AG09319 (cell line): Measurements from ENCODE around the gene IL36RN.

ENCODE experiments used
- DNase-seq: peaks from one replicate; pipeline ENCODE4 v3.0.0-alpha.2; 2010; ENCODE audit warnings: low read depth; ENCODE audit errors: extremely low read depth
- TF ChIP-seq, protein P1 (sequence below): IDR thresholded peaks from 2 replicates; pipeline ENCODE4 v1.5.1; 2011; ENCODE audit warnings: low read depth, mild to moderate bottlenecking, inconsistent platforms, low read length, moderate library complexity

IL36RN gene

DNA sequence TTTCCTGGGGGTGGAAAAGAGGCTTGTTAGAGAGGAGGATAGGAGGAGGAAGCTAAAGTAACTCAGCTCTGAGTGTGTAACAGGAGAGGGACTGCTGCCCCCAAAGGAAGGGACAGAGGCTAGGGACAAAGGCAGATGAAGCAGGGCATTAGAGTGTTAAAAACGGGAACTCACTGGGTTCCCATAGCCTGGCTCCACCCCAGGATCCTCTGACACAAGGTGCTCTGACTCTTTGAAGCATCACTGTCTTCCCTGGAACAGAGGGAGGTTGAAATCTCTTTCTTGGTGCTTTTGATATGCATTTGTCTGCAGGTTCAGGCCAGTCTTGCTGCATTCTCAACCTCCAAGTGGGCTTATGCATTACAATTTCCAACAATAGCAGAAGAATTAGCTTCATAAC lies 30.9 kb upstream of the IL36RN start:
- DNase-seq, result no peak
- TF ChIP-seq, protein P1, sequence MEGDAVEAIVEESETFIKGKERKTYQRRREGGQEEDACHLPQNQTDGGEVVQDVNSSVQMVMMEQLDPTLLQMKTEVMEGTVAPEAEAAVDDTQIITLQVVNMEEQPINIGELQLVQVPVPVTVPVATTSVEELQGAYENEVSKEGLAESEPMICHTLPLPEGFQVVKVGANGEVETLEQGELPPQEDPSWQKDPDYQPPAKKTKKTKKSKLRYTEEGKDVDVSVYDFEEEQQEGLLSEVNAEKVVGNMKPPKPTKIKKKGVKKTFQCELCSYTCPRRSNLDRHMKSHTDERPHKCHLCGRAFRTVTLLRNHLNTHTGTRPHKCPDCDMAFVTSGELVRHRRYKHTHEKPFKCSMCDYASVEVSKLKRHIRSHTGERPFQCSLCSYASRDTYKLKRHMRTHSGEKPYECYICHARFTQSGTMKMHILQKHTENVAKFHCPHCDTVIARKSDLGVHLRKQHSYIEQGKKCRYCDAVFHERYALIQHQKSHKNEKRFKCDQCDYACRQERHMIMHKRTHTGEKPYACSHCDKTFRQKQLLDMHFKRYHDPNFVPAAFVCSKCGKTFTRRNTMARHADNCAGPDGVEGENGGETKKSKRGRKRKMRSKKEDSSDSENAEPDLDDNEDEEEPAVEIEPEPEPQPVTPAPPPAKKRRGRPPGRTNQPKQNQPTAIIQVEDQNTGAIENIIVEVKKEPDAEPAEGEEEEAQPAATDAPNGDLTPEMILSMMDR, result no peak

DNA sequence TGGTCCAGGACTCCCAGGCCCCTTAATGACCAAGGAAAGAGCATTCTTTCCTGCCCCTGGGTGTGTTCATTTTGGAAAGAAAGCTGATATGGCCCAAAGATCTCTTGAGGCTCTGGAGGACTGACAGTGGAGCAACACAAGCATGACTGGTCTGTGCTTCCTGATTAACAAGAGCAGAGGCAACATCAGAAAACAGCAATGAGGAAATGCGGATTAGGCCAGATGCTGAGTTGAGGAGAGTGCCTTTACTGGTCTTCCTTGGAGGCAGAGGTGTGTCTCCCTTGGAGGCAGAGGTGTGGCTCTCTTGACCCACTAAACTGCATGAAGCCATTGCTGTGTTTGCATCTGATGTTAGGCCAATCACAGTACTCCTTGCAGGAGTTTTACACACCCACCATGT lies 26.3 kb upstream of the IL36RN start:
- TF ChIP-seq, protein P1, result no peak
- no peak for DNase-seq

DNA sequence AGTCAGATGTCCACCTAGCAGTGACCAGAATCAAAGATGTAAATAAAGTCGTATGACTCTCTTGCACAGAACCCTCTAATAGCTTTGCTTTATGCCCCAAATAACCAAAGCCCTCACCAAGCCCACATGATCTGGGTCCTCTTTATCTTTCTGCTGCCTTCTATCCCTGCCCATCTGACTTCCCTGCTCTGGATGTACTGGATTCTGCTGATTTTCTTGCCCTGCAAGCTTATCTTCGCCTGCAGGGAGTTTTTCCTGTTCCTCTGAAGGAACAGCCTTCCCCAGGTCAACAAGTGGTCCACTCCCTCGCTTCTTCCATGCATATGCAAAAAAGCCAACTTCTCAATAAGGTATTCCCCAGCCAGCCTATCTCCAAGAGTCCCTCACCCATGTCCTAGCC lies 25.0 kb upstream of the IL36RN start:
- TF ChIP-seq, protein P1, result no peak
- no peak for DNase-seq

DNA sequence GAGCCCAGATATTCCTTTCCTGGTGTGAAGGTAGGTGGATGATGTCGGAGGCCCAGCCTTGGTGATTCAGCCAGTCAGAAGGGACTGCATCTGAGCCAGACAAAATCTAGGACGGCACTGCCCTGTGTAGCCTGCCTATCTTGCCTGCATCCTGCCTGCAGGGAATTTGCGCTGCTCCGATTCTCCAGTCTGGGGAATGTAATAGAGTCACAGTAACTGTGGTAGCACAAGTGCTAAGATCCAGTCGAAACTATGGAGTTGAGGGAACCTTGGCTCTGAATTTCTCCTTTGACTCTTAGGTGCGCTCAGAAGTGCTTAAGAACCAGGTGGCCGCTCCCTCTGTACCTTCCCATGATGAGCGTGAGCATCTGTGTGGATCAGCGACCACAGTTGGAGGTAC lies 22.2 kb upstream of the IL36RN start:
- DNase-seq, result no peak
- TF ChIP-seq, protein P1, result no peak

DNA sequence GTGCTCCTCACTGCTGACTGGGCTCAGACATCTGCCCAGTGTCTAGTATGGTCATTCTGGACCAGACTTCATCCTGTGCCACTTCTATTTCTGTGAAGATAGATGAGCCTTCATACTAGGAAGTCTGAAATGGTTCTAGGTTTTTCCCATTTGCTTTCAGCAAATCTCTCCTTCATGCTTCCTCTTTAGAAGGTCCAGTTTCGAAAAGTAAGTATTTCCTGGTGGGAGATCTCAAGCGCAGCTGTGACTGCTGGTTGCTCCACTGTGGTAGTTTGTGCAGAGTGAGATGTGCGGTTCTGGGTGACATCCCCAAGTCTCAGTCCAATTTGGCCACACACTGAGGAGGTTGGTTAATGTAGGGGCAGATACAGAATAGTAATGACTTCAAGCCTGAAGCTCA lies 20.7 kb upstream of the IL36RN start:
- TF ChIP-seq, protein P1, result no peak
- no peak for DNase-seq

DNA sequence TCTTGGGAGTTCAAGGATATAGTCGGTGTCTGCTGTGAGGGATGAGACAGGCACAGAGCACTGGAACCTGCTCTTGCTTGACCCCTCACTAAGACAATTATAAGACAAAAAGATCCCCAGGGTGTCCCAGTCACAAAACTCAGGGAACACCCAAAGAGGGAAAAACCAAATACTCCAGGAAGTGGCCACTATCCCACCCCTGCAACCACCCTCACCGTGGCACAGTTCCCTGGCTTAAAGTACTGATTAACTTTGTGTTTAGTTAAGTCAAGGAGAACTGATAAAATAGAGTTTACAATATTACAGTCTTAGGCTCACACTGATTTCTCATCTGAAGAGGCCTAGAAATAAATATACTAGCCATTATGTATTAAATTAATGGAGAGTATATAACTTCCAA lies 19.8 kb upstream of the IL36RN start:
- TF ChIP-seq, protein P1, result no peak
- DNase-seq, result no peak

DNA sequence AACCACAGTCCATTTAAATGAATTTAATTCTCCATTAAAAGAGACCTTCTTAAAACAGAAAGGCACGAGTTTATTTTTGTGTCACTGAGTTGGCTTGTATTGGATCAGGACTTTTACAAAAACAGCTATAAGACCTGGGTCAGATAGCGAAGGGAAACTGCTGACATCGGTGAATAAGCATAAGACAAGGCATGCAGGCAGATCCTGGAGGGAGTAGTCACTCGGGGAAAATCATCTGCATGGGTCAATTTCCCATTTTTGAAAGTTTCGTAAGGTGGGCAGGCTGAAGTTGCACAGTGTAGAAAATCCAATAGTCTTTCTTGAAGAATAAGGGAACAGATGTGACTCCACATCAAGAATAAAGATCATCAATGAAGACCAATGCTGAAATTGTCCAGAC lies 19.3 kb upstream of the IL36RN start:
- DNase-seq, result no peak
- TF ChIP-seq, protein P1, result no peak
